ENCODE data around the gene OIT3. TPM values are rescaled to one million over a fixed set of nuclear protein-coding genes. Genes with fewer than 3 reads are reported as not detected.

Gene OIT3
- total RNA-seq, 1 donor from 2014 or later: 5.5 TPM

DNA sequence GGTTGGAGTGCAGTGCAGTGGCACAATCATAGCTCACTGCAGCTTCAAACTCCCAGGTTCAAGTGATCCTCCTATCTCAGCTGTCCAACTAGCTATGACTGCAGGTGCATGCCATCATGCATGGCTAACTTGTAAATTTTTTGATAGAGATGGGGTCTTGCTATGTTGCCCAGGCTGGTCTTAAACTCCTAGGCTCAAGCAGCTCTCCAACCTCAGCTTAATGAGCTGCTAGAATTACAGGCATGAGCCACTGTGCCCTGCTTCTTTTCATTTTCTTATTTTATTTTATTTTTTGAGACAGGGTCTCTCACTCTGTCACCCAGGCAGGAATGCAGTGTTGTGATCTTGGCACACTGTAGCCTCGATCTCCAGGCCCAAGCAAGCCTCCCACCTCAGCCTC, 53.4 kb downstream of the OIT3 start:
- no peak for DNase-seq (ENCODE audit: low spot score)
- Mint-ChIP-seq H3K36me3 (ENCODE audit: low read depth, unreplicated experiment) (no peaks in the 10 kb centered on the region), H3K4me1 (ENCODE audit: unreplicated experiment) (no peaks in the 10 kb centered on the region), H3K27me3 (ENCODE audit: unreplicated experiment) (peaks cover 2% of the 10 kb centered on the region), H3K9me3 (ENCODE audit: unreplicated experiment) (no peaks in the 10 kb centered on the region), H3K27ac (ENCODE audit: unreplicated experiment) (no peak overlapping the region), H3K4me3 (ENCODE audit: unreplicated experiment) (no peak overlapping the region)
- TF ChIP-seq CTCF (IDR thresholded peaks at IDR 0.05; ENCODE audit: unreplicated experiment): no peak

- no peak for DNase-seq (ENCODE audit: low spot score)
- TF ChIP-seq CTCF (IDR thresholded peaks at IDR 0.05; ENCODE audit: unreplicated experiment): no peak
- Mint-ChIP-seq H3K9me3 (ENCODE audit: unreplicated experiment) (no peaks in the 10 kb centered on the region), H3K27ac (ENCODE audit: unreplicated experiment) (no peak overlapping the region), H3K4me1 (ENCODE audit: unreplicated experiment) (no peaks in the 10 kb centered on the region), H3K27me3 (ENCODE audit: unreplicated experiment) (peaks cover 2% of the 10 kb centered on the region), H3K4me3 (ENCODE audit: unreplicated experiment) (no peak overlapping the region), H3K36me3 (ENCODE audit: low read depth, unreplicated experiment) (no peaks in the 10 kb centered on the region)
Measured at GRCh38 chr10:72948762-72949161, 55.2 kb downstream of the OIT3 start.

GRCh38 chr10:72951760-72952159, 58.2 kb downstream of the OIT3 start:
- peaks cover 7% of the 10 kb centered on the region for H3K4me1 Mint-ChIP-seq (ENCODE audit: unreplicated experiment)
- H3K27me3 Mint-ChIP-seq (ENCODE audit: unreplicated experiment): no peaks in the 10 kb centered on the region
- H3K27ac Mint-ChIP-seq (ENCODE audit: unreplicated experiment): no peak overlapping the region
- no peaks in the 10 kb centered on the region for H3K9me3 Mint-ChIP-seq (ENCODE audit: unreplicated experiment)
- no peaks in the 10 kb centered on the region for H3K36me3 Mint-ChIP-seq (ENCODE audit: low read depth, unreplicated experiment)
- TF ChIP-seq CTCF (IDR thresholded peaks at IDR 0.05; ENCODE audit: unreplicated experiment): no peak
- no peak overlapping the region for H3K4me3 Mint-ChIP-seq (ENCODE audit: unreplicated experiment)
- DNase-seq (ENCODE audit: low spot score): no peak

DNA sequence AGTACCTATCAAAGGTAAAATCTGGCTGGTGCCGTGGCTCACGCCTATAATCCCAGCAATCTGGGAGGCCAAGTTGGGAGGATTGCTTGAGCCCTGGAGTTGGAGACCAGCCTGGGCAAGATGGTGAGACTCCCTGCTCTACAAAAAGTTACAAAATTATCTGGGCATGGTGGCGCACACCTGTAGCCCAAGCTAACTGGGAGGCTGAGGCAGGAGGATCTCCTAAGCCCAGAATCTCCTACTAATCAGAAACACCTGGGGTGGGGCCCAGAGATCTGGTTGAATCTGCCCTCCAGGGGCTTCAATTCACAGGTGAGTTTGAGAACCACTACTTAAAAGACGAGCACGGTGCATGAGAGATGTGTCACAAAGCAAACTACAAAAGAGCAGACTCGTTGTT, 58.6 kb downstream of the OIT3 start:
- Mint-ChIP-seq H3K27me3 (ENCODE audit: unreplicated experiment) (no peaks in the 10 kb centered on the region), H3K4me1 (ENCODE audit: unreplicated experiment) (peaks cover 7% of the 10 kb centered on the region), H3K4me3 (ENCODE audit: unreplicated experiment) (no peak overlapping the region), H3K9me3 (ENCODE audit: unreplicated experiment) (no peaks in the 10 kb centered on the region), H3K27ac (ENCODE audit: unreplicated experiment) (no peak overlapping the region), H3K36me3 (ENCODE audit: low read depth, unreplicated experiment) (no peaks in the 10 kb centered on the region)
- TF ChIP-seq CTCF (IDR thresholded peaks at IDR 0.05; ENCODE audit: unreplicated experiment): no peak
- no peak for DNase-seq (ENCODE audit: low spot score)

DNA sequence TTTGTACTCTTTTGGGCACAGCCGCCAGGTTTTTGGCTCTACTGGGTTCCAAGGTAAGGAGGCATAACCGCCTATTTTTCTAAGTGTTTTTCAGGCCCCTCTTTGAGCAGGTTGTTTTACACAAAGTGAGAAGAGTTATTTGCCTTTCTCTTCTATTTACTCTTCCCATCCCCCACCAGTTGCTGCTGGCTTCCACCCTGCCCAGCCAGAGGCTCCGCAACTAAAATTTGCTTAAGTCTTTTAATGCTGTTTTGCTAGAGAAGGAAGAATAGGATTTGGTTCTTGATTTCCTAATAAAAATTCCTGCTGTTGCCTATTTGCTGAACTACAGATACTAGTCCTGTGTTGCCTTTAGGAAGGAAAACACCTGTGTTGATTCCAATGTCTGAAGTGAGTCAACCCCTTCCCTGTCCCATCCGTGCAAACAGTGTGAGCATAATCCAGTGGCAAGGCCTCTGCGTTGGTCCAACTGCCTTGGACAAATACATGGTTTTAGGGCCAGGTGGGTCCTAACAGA, 59.2 kb downstream of the OIT3 start:
- H3K4me3 Mint-ChIP-seq (ENCODE audit: unreplicated experiment): no peak overlapping the region
- DNase-seq (ENCODE audit: low spot score): no peak
- no peaks in the 10 kb centered on the region for H3K27me3 Mint-ChIP-seq (ENCODE audit: unreplicated experiment)
- H3K9me3 Mint-ChIP-seq (ENCODE audit: unreplicated experiment): no peaks in the 10 kb centered on the region
- peaks cover 7% of the 10 kb centered on the region for H3K4me1 Mint-ChIP-seq (ENCODE audit: unreplicated experiment)
- TF ChIP-seq CTCF (IDR thresholded peaks at IDR 0.05; ENCODE audit: unreplicated experiment): no peak
- H3K36me3 Mint-ChIP-seq (ENCODE audit: low read depth, unreplicated experiment): no peaks in the 10 kb centered on the region
- H3K27ac Mint-ChIP-seq (ENCODE audit: unreplicated experiment): no peak overlapping the region
